ENCODE results near the gene CENPP. TPM values are rescaled to one million over a fixed set of nuclear protein-coding genes. Genes with fewer than 3 reads are reported as not detected.
A peak's percentile ranks its signal among the peaks of the same experiment; 100 is the strongest.

The CENPP gene
- total RNA-seq, 1 donor from 2014 or later: 1.9 TPM

DNA sequence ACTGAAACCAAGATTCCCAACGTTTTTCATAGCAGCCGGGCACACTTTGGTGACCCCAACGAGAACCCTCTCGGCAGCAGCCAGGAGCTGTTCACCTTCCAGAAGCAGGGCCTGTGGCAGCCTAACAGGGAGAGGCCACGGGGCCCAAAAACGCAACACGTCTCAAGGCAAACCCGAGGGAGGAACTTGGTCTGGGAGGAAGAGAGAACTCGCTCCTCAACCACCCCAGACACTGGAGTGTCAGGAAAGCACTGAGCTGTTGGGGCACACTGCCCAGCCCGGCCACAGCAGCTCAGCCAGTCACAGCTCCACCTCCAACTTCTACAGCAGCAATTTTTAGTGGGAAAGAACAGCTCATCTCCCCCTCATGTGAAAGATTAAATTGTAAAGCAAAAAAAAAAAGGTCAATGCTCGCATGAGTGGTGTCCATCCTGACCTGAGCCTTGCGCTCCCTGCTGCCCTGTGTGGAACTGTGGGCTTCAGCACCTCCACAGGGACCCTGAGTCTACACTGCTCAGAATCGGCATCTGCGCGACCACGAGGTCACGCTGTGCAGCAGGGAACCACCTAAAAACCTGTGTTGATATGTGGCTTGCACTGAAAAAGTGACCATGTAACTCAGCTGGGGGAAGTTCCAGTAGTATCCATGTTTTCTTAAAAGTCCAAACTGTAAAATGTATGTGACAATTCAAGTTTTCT lies 289.2 kb downstream of the CENPP start:
- Mint-ChIP-seq H3K9me3 (ENCODE audit: unreplicated experiment) (no peaks in the 10 kb centered on the region), H3K27ac (ENCODE audit: unreplicated experiment) (no peak overlapping the region), H3K4me3 (ENCODE audit: unreplicated experiment) (no peak overlapping the region), H3K27me3 (ENCODE audit: low read depth, unreplicated experiment) (no peaks in the 10 kb centered on the region), H3K36me3 (ENCODE audit: low read depth, unreplicated experiment) (peaks cover 49% of the 10 kb centered on the region), H3K4me1 (ENCODE audit: low read depth, unreplicated experiment) (peaks cover 2% of the 10 kb centered on the region)
- H3K36me3 ChIP-seq (ENCODE audit: insufficient read depth, low read length): peaks cover 32% of the 10 kb centered on the region
- H3K79me2 ChIP-seq (ENCODE audit: insufficient read depth, low read length): no peaks in the 10 kb centered on the region
- FAIRE-seq: no peak
- TF ChIP-seq, protein P1, sequence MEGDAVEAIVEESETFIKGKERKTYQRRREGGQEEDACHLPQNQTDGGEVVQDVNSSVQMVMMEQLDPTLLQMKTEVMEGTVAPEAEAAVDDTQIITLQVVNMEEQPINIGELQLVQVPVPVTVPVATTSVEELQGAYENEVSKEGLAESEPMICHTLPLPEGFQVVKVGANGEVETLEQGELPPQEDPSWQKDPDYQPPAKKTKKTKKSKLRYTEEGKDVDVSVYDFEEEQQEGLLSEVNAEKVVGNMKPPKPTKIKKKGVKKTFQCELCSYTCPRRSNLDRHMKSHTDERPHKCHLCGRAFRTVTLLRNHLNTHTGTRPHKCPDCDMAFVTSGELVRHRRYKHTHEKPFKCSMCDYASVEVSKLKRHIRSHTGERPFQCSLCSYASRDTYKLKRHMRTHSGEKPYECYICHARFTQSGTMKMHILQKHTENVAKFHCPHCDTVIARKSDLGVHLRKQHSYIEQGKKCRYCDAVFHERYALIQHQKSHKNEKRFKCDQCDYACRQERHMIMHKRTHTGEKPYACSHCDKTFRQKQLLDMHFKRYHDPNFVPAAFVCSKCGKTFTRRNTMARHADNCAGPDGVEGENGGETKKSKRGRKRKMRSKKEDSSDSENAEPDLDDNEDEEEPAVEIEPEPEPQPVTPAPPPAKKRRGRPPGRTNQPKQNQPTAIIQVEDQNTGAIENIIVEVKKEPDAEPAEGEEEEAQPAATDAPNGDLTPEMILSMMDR (IDR thresholded peaks at IDR 0.05; ENCODE audit: insufficient read depth, low read depth, low read length): no peak
- TF ChIP-seq EZH2 (IDR thresholded peaks at IDR 0.05; ENCODE audit: insufficient read depth, low read length): no peak
- DNase-seq (ENCODE audit: low read depth): no peak
- peaks cover 4% of the 10 kb centered on the region for H4K20me1 ChIP-seq (ENCODE audit: insufficient read depth, low read length)
- no peaks in the 10 kb centered on the region for H3K27me3 ChIP-seq (ENCODE audit: insufficient read depth, low read length)
- no peak overlapping the region for H3K27ac ChIP-seq (ENCODE audit: low read depth, low read length)
- H3K4me1 ChIP-seq (ENCODE audit: insufficient read depth, low read length): no peaks in the 10 kb centered on the region
- no peaks in the 10 kb centered on the region for H3K9me3 ChIP-seq (ENCODE audit: insufficient read depth, low read depth, low read length)
- H3K4me2 ChIP-seq (ENCODE audit: low read length): no peak overlapping the region
- H3K4me3 ChIP-seq (ENCODE audit: insufficient read depth, low read depth, low read length): no peak overlapping the region
- no peak overlapping the region for H3K9ac ChIP-seq (ENCODE audit: low read length)
- H2AFZ ChIP-seq (ENCODE audit: low read depth, low read length): no peak overlapping the region

DNA sequence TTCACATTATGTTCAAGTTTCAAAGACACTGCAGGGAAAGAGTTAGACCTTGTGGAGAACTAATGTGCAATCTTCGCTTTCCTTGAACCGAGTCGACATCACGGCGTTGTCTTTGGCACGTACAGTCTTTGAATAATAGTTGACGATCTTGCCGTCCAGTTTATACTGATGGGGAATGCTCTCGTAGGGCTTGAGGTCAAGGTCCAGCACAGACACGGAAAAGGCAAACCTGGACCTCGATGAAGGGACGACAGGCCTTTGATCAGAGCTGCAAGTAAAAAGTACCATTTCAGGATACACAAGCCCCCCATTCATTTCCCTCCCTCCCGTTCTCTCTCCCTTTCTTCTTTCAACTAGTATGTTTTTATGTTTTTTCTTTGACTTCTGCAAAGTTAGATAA lies 290.0 kb downstream of the CENPP start:
- peaks cover 1% of the 10 kb centered on the region for H3K4me1 Mint-ChIP-seq (ENCODE audit: low read depth, unreplicated experiment)
- H3K4me2 ChIP-seq (ENCODE audit: low read length): no peak overlapping the region
- H3K9me3 Mint-ChIP-seq (ENCODE audit: unreplicated experiment): no peaks in the 10 kb centered on the region
- no peaks in the 10 kb centered on the region for H3K27me3 Mint-ChIP-seq (ENCODE audit: low read depth, unreplicated experiment)
- H3K36me3 ChIP-seq (ENCODE audit: insufficient read depth, low read length): peaks cover 30% of the 10 kb centered on the region
- peaks cover 11% of the 10 kb centered on the region for H4K20me1 ChIP-seq (ENCODE audit: insufficient read depth, low read length)
- no peaks in the 10 kb centered on the region for H3K9me3 ChIP-seq (ENCODE audit: insufficient read depth, low read depth, low read length)
- no peak overlapping the region for H2AFZ ChIP-seq (ENCODE audit: low read depth, low read length)
- FAIRE-seq (no peak), DNase-seq (ENCODE audit: low read depth) (no peak)
- H3K9ac ChIP-seq (ENCODE audit: low read length): no peak overlapping the region
- no peaks in the 10 kb centered on the region for H3K4me1 ChIP-seq (ENCODE audit: insufficient read depth, low read length)
- no peaks in the 10 kb centered on the region for H3K27me3 ChIP-seq (ENCODE audit: insufficient read depth, low read length)
- no peak for TF ChIP-seq EZH2 (IDR thresholded peaks at IDR 0.05; ENCODE audit: insufficient read depth, low read length)
- TF ChIP-seq, protein P1 (IDR thresholded peaks at IDR 0.05; ENCODE audit: insufficient read depth, low read depth, low read length): no peak
- H3K27ac Mint-ChIP-seq (ENCODE audit: unreplicated experiment): no peak overlapping the region
- H3K79me2 ChIP-seq (ENCODE audit: insufficient read depth, low read length): no peaks in the 10 kb centered on the region
- H3K27ac ChIP-seq (ENCODE audit: low read depth, low read length): no peak overlapping the region
- no peak overlapping the region for H3K4me3 Mint-ChIP-seq (ENCODE audit: unreplicated experiment)
- peaks cover 51% of the 10 kb centered on the region for H3K36me3 Mint-ChIP-seq (ENCODE audit: low read depth, unreplicated experiment)
- no peak overlapping the region for H3K4me3 ChIP-seq (ENCODE audit: insufficient read depth, low read depth, low read length)

DNA sequence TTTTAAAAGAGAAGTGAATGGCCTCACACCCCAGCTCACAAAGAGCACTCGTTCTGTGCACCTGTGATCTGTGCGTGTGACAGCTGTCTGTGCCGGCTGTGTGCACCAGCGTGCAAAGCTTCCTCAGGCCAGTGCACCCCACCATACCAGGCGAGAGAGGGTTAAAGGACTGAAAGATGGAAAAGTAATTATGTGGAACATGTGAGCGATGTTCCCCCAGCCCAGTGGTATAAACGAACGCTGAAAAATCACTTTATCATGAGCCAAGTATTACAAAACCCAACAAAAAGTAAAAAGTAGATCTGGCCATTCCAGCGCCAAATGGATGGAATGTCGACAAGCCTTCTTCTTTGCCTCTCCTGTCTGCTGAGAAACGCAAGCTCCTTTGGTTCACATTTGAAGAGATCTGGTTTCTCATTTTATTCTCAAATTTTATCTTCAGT lies 290.5 kb downstream of the CENPP start:
- H3K79me2 ChIP-seq (ENCODE audit: insufficient read depth, low read length): no peaks in the 10 kb centered on the region
- peaks cover 30% of the 10 kb centered on the region for H3K36me3 ChIP-seq (ENCODE audit: insufficient read depth, low read length)
- H3K9ac ChIP-seq (ENCODE audit: low read length): no peak overlapping the region
- TF ChIP-seq, protein P1 (IDR thresholded peaks at IDR 0.05; ENCODE audit: insufficient read depth, low read depth, low read length): no peak
- no peak for TF ChIP-seq EZH2 (IDR thresholded peaks at IDR 0.05; ENCODE audit: insufficient read depth, low read length)
- H3K27ac Mint-ChIP-seq (ENCODE audit: unreplicated experiment): no peak overlapping the region
- no peak overlapping the region for H2AFZ ChIP-seq (ENCODE audit: low read depth, low read length)
- no peaks in the 10 kb centered on the region for H3K4me1 Mint-ChIP-seq (ENCODE audit: low read depth, unreplicated experiment)
- H3K4me1 ChIP-seq (ENCODE audit: insufficient read depth, low read length): no peaks in the 10 kb centered on the region
- no peak overlapping the region for H3K4me3 Mint-ChIP-seq (ENCODE audit: unreplicated experiment)
- peaks cover 48% of the 10 kb centered on the region for H3K36me3 Mint-ChIP-seq (ENCODE audit: low read depth, unreplicated experiment)
- H3K4me3 ChIP-seq (ENCODE audit: insufficient read depth, low read depth, low read length): no peak overlapping the region
- DNase-seq (ENCODE audit: low read depth): peak; percentile 31
- no peak overlapping the region for H3K4me2 ChIP-seq (ENCODE audit: low read length)
- peaks cover 11% of the 10 kb centered on the region for H4K20me1 ChIP-seq (ENCODE audit: insufficient read depth, low read length)
- no peaks in the 10 kb centered on the region for H3K9me3 Mint-ChIP-seq (ENCODE audit: unreplicated experiment)
- no peaks in the 10 kb centered on the region for H3K9me3 ChIP-seq (ENCODE audit: insufficient read depth, low read depth, low read length)
- H3K27me3 Mint-ChIP-seq (ENCODE audit: low read depth, unreplicated experiment): no peaks in the 10 kb centered on the region
- no peak for FAIRE-seq
- no peaks in the 10 kb centered on the region for H3K27me3 ChIP-seq (ENCODE audit: insufficient read depth, low read length)
- H3K27ac ChIP-seq (ENCODE audit: low read depth, low read length): no peak overlapping the region

All from astrocyte (in vitro differentiated cells and primary cell).